GM21529 (cell line): ENCODE data around the gene GLOD5.

ENCODE experiments used
- ATAC-seq: cut with Tn5 transposase; IDR thresholded peaks from one replicate; pipeline ENCODE4 v1.9.1; 2021; ENCODE audit not compliant: unreplicated experiment

The GLOD5 gene

GRCh38 chrX:48761674-48762471 lies at the start of gene GLOD5:
Gene GLOD5, plus strand, starts transcription at chrX:48761747. Its CDS starts 44 bp downstream, at chrX:48761791.
- ATAC-seq: no peak

DNA sequence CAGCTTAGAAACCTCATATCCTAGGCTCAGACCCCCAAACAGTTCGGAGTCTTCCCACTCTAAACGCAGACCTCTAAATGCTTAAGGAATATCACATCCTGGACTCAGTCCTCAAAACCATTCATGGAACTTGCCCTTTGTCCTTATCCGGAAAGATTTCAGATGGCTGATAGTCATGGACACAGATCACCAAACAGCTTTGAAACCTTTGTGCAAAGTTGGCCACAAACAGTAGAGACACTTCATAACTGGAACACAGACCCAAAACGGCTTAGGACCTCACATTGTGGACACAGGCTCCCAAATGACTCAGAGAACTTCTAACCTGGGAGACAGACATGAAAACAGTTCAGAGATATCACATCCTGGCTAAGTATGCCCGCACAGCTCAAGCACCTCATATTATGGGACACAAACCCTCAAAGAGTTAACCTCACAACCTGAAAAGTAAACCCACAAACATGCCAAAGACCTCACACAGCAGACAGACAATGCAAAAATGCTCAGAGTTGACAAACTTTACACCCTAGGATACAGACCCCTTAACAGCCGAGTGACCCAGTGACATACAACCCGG lies 49.5 kb upstream of the GLOD5 start:
- no peak for ATAC-seq

DNA sequence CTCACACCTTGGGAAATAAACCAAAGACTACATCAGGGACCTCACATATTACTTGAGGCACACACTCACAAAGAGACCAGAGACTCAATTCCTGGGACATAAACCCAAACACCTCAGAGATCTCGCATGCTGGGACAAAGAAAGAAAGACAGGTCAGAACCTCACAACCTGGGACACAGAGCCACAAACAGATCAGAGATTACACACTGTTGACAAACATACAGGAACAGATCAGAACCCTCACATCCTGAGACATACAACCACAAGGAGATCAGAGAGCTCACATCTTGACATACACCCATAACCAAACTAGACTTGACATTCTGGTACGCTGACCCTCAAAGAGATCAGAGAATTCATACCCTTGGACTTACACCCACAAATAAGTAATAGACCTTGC lies 47.7 kb upstream of the GLOD5 start:
- no peak for ATAC-seq

DNA sequence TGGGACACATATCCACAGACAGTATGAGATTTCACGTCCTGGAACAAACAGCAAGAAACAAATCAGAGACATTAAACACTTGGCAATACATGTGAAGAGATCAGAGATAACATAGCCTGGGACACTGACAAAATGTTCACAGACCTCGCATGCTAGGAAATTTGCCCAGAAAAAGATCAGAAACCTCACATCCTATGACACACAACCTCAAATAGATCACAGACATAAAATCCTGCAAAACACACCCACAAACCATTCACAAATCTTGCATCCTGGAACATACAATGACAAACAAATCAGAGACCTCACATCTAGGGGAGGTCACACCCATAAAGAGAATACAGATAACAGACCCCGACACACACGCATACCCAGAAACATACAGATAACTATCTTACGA lies 47.0 kb upstream of the GLOD5 start:
- no peak for ATAC-seq

- ATAC-seq: no peak
These were observed 46.5 kb upstream of the GLOD5 start for GRCh38 chrX:48715072-48715471.

- no peak for ATAC-seq
These were observed 45.6 kb upstream of the GLOD5 start for GRCh38 chrX:48715876-48716502.

DNA sequence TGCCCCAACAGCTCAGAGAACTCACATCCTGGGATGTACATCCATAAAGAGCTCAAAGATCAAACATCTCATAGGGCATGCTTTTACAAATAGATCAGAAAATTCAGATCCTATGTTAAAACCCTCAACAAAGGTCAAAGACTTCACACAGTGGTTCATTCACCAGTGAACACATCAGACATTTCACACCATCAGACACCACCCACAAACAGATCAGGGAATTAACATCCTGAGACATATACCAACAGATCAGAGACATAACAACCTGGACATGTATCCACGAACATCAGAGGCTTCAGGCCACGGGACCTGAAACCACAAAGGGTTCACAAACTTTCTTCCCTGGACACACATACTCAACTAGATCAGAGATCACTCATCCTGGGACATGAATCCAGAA lies 41.6 kb upstream of the GLOD5 start:
- ATAC-seq: no peak

- ATAC-seq: no peak
These were observed 40.8 kb upstream of the GLOD5 start for GRCh38 chrX:48720577-48721250.

DNA sequence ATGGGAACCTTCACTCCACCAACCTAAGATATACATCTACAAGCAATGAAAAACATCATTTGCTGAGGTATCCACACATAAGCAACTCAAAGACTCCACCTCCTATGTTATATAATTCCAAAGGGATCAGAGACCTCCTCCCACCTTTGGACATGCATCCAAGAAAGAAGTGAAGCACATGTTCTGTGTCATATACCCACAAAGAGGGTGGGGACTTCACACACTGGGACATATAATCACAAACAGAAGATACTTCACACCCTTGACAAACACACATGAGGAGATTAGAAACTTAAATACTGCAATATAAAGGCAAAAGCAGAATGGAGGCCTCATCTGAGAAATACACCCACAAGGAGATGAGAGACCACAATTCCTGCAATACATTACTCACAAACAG lies 39.6 kb upstream of the GLOD5 start:
- ATAC-seq: no peak

DNA sequence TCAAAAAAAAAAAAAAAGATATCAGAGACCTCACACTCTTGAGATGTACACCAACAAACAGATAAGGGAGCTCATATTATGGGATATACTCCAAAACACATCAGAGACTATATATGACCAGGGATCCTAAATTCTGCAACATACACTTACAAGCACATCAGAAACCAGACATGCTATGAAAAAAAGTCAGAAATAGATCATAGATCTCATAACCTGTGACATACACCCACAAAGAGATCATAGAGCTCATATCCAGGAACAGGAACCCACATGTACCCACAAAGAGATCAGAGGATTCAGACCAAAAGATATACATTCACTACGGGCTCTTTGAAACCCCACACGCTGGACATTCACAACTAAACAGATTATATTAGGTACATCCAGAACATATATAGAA lies 35.0 kb upstream of the GLOD5 start:
- no peak for ATAC-seq

DNA sequence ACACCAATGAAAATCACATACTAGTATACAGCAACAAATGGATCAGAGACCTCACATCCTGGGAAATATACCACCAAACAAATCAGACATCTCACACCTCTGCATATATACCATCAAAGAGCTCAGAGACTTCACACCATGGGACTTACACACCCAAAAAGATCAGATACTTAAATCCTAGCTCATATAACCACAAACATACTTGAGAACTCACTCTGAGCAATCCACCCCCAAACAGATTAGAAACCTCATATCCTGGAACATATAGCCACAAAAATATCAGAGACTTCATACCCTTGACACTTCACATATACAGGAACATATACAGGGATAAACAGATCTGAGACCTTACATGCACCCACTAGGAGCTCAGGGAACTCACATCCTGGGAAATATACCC lies 32.9 kb upstream of the GLOD5 start:
- ATAC-seq: no peak

DNA sequence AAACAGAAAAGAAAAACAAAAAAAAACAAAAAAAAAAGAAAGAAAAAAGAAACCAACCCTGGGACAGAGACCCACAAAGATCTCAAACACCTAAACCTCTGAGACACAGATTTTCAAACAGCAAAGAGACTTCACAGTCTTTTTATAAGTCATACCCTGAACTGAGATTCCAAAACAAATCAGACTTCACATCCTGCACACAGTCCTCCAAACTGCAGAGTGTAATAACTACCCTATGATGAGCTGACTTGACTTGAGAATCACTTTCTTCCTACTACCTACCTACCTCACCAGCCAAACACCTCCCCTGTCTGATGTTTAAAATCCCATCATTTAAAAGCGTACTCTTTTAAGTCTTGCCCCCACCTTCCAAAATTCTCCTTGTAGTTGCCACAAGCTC lies 25.2 kb upstream of the GLOD5 start:
- no peak for ATAC-seq

GRCh38 chrX:48736878-48737212 lies 24.7 kb upstream of the GLOD5 start:
- ATAC-seq: no peak

GRCh38 chrX:48737213-48737938 lies 24.2 kb upstream of the GLOD5 start:
- peak; percentile 97 for ATAC-seq

DNA sequence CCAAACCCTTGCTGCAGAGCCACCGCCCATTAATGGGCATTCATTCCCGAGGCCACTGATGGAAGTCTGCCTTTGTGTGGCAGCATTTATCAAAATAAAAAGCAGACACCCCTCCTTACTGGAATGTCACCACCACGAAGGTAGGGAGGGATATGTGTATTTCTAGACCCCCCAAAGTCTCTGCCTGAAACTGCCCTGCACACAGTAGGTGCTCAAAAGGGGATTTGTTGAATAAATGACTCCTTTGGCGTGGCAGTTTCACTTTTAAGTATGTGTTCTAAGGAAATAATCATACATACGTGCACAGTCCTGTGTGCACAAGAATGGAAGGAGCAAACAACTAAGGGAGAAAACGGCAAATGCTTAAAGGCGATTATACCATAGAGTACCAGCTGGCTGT lies 23.6 kb upstream of the GLOD5 start:
- no peak for ATAC-seq

DNA sequence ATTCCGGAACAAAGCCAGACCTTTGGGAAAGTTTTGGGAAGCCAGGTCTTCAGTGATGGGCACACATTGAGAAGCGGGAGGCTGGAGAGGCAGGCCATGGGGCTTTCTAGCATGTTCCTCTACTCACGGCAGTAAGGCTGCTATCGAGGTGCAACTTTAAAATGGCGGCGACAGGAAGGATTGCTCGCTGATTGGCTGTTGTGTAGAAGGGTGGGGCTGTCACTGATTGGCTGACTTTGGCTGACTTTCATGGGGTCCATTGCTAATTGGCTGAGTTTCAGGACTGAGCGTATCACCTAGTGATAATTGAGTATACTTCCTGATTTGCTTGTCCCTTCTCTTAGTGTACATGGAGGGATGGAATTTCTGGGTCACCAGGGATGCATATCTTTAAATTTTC lies 19.7 kb upstream of the GLOD5 start:
- ATAC-seq: no peak

DNA sequence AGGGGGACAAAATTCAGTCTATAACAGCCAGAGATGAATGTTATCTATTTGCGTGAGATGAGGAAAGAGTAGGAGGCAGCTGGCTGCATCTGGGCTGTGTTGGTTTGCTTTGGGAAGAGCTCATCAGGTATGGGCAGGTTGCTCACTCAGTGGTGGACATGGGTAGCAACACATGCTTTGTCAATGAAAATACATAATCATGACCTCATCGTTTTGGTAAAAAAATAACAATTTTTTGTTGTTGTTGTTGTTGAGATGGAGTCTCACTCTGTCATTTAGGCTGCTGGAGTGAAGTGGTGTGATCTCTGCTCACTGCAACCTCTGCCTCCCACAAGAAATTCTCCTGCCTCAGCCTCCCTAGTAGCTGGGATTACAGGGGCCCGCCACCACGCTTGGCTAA lies 16.3 kb upstream of the GLOD5 start:
- no peak for ATAC-seq

DNA sequence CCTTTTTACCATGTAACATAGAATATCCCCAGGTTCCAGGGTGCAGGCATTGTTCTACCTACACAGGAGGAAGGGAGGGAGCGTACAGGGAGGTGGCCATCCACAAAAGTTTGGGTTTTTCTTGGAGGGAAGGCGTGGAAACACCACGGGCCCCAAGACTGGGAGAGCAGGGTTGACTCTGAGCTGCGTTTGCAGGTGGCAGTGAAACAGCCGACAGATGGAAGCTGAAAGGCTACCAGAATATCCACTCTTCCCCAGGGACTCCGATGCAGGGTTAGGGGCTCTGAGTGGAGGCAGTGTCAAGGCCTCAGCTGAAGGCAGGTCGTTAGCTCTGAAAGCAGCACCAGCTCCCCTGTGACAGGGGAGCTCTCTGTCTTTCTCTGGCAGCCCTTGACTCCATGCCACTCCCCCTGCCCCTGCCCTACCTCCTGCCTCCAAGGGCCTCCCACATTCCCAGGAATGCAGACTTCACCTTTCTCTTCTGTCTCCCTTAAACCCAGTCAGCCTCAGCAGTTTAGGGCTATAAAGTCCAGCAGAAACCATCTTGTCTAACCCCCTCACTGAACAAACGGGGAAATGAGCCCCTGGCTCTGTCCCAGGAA lies 14.0 kb upstream of the GLOD5 start:
- ATAC-seq: no peak

GRCh38 chrX:48749182-48749581 lies 12.4 kb upstream of the GLOD5 start:
- ATAC-seq: no peak

DNA sequence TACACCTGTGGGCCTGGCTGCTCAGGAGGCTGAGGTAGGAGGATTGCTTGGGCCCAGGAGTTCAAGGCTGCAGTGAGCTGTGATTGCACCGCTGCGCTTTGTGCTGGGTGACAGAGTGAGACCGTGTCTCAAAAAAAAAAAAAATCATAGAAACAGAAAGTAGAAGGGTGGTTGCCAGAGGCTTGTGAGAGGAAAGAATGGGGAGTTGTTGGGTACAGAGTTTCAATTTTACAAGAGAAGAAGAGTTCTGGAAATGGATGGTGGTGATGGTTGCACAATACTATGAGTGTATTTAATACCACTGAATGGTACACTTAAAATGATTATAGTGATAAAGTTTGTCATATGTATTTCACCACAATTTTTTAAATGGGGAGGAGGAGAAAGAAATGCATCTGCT lies 10.2 kb upstream of the GLOD5 start:
- ATAC-seq: no peak

GRCh38 chrX:48752498-48752897 lies 9.0 kb upstream of the GLOD5 start:
- no peak for ATAC-seq
